ENCODE results near the gene LTBP1. TPM values are rescaled to one million over a fixed set of nuclear protein-coding genes. Genes with fewer than 3 reads are reported as not detected.

The LTBP1 gene
- total and polyA plus RNA-seq, 2 of the 13 experiments (the other 11 are each of a cell fraction or from before 2014, with no cell fraction given) = 0.12 to 0.22 TPM

DNA sequence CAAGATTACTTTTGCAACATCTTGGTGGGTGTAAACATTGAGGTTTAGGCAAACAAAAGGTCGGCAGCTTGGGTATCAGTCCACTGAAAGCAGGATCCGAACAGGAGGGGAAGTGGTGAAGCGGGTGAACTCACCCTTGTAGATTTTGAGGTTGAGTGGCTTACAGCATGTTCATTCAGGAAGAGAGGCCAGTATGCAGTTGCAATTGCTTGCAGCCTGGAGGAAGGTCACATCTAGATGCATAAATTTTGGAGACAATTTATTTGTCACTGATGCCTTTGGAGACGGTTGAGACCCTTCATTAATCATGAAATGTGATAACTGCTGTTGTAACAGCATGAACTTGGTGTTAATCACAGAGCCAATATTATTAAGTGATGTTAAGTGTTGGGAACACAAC lies 131.1 kb downstream of the LTBP1 start:
- intact Hi-C loops (cut with micrococcal nuclease; ENCODE audit: unreplicated experiment) (no loop called here), in situ Hi-C loops (cut with HindIII; ENCODE audit: extremely low pct_ligation_motif_present, low pct_unique_long_range_greater_than_20kb) (no loop called here)
- BruUV-seq (replicated peaks) = no TSS peak
- POLR2A ChIA-PET = no interaction called here
- Histone ChIP-seq H3K9ac (ENCODE audit: insufficient read depth, low read depth, low read length) (no peak overlapping the region), H3K27ac (ENCODE audit: extremely low read length, insufficient read depth, low read length) (no peak overlapping the region), H3K4me2 (ENCODE audit: low read depth, low read length) (no peak overlapping the region), H3K79me2 (ENCODE audit: insufficient read depth, low read length) (no peaks in the 10 kb centered on the region), H2AFZ (ENCODE audit: low read length) (no peak overlapping the region), H3K4me3 (replicated peaks in 1 of 3; ENCODE audit: insufficient read depth in 1 of 3, low read depth in 2 of 3, low read length in 3 of 3) (no peak overlapping the region), H3K4me1 (ENCODE audit: insufficient read depth, low read length) (no peaks in the 10 kb centered on the region), H3K27me3 (ENCODE audit: control insufficient read depth in 1 of 2, insufficient read depth in 2 of 2, low read length in 2 of 2) (peaks cover 0 to 4% of the 10 kb centered on the region in 2 experiments; a peak in 2 of 5 replicates), H3K9me3 (ENCODE audit: low read length) (no peaks in the 10 kb centered on the region), H4K20me1 (ENCODE audit: insufficient read depth, low read length) (no peaks in the 10 kb centered on the region), H3K36me3 (replicated peaks in 1 of 2; ENCODE audit: control insufficient read depth in 1 of 2, insufficient read depth in 2 of 2, low read length in 2 of 2) (no peaks in the 10 kb centered on the region)
- TF ChIP-seq, protein P1, sequence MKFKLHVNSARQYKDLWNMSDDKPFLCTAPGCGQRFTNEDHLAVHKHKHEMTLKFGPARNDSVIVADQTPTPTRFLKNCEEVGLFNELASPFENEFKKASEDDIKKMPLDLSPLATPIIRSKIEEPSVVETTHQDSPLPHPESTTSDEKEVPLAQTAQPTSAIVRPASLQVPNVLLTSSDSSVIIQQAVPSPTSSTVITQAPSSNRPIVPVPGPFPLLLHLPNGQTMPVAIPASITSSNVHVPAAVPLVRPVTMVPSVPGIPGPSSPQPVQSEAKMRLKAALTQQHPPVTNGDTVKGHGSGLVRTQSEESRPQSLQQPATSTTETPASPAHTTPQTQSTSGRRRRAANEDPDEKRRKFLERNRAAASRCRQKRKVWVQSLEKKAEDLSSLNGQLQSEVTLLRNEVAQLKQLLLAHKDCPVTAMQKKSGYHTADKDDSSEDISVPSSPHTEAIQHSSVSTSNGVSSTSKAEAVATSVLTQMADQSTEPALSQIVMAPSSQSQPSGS (CRISPR knock-in tag; IDR thresholded peaks at IDR 0.05) = no peak
- no peak for TF ChIP-seq DNMT3B (CRISPR knock-in tag; conservative IDR thresholded peaks at IDR 0.05)
- TF ChIP-seq, protein P2, sequence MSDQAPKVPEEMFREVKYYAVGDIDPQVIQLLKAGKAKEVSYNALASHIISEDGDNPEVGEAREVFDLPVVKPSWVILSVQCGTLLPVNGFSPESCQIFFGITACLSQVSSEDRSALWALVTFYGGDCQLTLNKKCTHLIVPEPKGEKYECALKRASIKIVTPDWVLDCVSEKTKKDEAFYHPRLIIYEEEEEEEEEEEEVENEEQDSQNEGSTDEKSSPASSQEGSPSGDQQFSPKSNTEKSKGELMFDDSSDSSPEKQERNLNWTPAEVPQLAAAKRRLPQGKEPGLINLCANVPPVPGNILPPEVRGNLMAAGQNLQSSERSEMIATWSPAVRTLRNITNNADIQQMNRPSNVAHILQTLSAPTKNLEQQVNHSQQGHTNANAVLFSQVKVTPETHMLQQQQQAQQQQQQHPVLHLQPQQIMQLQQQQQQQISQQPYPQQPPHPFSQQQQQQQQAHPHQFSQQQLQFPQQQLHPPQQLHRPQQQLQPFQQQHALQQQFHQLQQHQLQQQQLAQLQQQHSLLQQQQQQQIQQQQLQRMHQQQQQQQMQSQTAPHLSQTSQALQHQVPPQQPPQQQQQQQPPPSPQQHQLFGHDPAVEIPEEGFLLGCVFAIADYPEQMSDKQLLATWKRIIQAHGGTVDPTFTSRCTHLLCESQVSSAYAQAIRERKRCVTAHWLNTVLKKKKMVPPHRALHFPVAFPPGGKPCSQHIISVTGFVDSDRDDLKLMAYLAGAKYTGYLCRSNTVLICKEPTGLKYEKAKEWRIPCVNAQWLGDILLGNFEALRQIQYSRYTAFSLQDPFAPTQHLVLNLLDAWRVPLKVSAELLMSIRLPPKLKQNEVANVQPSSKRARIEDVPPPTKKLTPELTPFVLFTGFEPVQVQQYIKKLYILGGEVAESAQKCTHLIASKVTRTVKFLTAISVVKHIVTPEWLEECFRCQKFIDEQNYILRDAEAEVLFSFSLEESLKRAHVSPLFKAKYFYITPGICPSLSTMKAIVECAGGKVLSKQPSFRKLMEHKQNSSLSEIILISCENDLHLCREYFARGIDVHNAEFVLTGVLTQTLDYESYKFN (CRISPR knock-in tag; conservative IDR thresholded peaks at IDR 0.05) = no peak
- no peak for TF ChIP-seq ZNF264 (CRISPR knock-in tag; IDR thresholded peaks at IDR 0.05)
- TF ChIP-seq ZNF468 (CRISPR knock-in tag; IDR thresholded peaks at IDR 0.05) = no peak
- TF ChIP-seq NR1H2 (CRISPR knock-in tag; IDR thresholded peaks at IDR 0.05; ENCODE audit: borderline replicate concordance, low read depth) = no peak
- TF ChIP-seq, protein P3, sequence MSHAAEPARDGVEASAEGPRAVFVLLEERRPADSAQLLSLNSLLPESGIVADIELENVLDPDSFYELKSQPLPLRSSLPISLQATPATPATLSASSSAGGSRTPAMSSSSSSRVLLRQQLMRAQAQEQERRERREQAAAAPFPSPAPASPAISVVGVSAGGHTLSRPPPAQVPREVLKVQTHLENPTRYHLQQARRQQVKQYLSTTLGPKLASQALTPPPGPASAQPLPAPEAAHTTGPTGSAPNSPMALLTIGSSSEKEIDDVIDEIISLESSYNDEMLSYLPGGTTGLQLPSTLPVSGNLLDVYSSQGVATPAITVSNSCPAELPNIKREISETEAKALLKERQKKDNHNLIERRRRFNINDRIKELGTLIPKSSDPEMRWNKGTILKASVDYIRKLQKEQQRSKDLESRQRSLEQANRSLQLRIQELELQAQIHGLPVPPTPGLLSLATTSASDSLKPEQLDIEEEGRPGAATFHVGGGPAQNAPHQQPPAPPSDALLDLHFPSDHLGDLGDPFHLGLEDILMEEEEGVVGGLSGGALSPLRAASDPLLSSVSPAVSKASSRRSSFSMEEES (CRISPR knock-in tag; IDR thresholded peaks at IDR 0.05) = no peak
- TF ChIP-seq, protein P4, sequence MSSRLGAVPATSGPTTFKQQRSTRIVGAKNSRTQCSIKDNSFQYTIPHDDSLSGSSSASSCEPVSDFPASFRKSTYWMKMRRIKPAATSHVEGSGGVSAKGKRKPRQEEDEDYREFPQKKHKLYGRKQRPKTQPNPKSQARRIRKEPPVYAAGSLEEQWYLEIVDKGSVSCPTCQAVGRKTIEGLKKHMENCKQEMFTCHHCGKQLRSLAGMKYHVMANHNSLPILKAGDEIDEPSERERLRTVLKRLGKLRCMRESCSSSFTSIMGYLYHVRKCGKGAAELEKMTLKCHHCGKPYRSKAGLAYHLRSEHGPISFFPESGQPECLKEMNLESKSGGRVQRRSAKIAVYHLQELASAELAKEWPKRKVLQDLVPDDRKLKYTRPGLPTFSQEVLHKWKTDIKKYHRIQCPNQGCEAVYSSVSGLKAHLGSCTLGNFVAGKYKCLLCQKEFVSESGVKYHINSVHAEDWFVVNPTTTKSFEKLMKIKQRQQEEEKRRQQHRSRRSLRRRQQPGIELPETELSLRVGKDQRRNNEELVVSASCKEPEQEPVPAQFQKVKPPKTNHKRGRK (CRISPR knock-in tag; IDR thresholded peaks at IDR 0.05) = no peak
- WGBS (ENCODE audit: low lambda C conversion rate) = 20% methylated on average over 4 of the region's 4 CpGs
- no peak for FAIRE-seq
- CTCF ChIA-PET (ENCODE audit: low intra/inter-chr PET ratio, low total read pairs) = no interaction called here
- DNase-seq (ENCODE audit: low spot score) = no peak
- no peak for ATAC-seq

All from HepG2 (cell line).